ENCODE measurements around the gene ZNF514.
A peak's percentile ranks its signal among the peaks of the same experiment; 100 is the strongest.

ZNF514 gene

GRCh38 chr2:95159690-95160449 is at the start of gene ZNF514:
Gene ZNF514 (minus strand): TSS chr2:95159848. CDS start chr2:95153253, 6,595 bp downstream.
- peak; percentile 83 for DNase-seq

GRCh38 chr2:95208106-95208505 is 48.5 kb upstream of the ZNF514 start:
- DNase-seq = no peak

- peak; percentile 81 for DNase-seq
Observed at GRCh38 chr2:95207111-95207961, 47.7 kb upstream of the ZNF514 start, which contains the start of gene ZNF892. Gene ZNF892 (plus strand): TSS chr2:95207521. CDS start chr2:95207816, 295 bp downstream.

GRCh38 chr2:95206096-95206495 is 46.4 kb upstream of the ZNF514 start:
- no peak for DNase-seq

GRCh38 chr2:95204396-95204795 is 44.7 kb upstream of the ZNF514 start:
- no peak for DNase-seq

GRCh38 chr2:95203911-95204310 is 44.3 kb upstream of the ZNF514 start:
- DNase-seq = no peak

- DNase-seq = peak; percentile 45
Observed at GRCh38 chr2:95192956-95193355, 33.3 kb upstream of the ZNF514 start.

GRCh38 chr2:95185973-95186372 is 26.3 kb upstream of the ZNF514 start:
- DNase-seq = no peak

- DNase-seq = no peak
Observed at GRCh38 chr2:95185197-95185596, 25.5 kb upstream of the ZNF514 start.

- DNase-seq = no peak
Observed at GRCh38 chr2:95181774-95182173, 22.1 kb upstream of the ZNF514 start.

GRCh38 chr2:95179451-95179850 is 19.8 kb upstream of the ZNF514 start:
- DNase-seq = no peak

- DNase-seq = no peak
Observed at GRCh38 chr2:95174031-95174542, 14.4 kb upstream of the ZNF514 start.

GRCh38 chr2:95171902-95172301 is 12.3 kb upstream of the ZNF514 start:
- DNase-seq = no peak

GRCh38 chr2:95166065-95166763 is 6.6 kb upstream of the ZNF514 start:
- DNase-seq = no peak

GRCh38 chr2:95165371-95166064 is 5.9 kb upstream of the ZNF514 start, which contains the start of gene ZNF2:
Gene ZNF2 (plus strand): TSS chr2:95165809. CDS start chr2:95176227, 10,418 bp downstream.
- DNase-seq = peak; percentile 97

GRCh38 chr2:95165030-95165370 is 5.4 kb upstream of the ZNF514 start:
- DNase-seq = no peak

- DNase-seq = no peak
Observed at GRCh38 chr2:95158891-95159619, 593 bp downstream of the ZNF514 start.

GRCh38 chr2:95158441-95158840 is 1.2 kb downstream of the ZNF514 start:
- no peak for DNase-seq

- no peak for DNase-seq
Observed at GRCh38 chr2:95149397-95149984, 10.2 kb downstream of the ZNF514 start.

GRCh38 chr2:95143838-95144237 is 15.8 kb downstream of the ZNF514 start:
- no peak for DNase-seq

- no peak for DNase-seq
Observed at GRCh38 chr2:95138702-95139101, 20.9 kb downstream of the ZNF514 start.

All from CD4-positive, alpha-beta T cell treated with Interleukin-10 for 1 hour (primary cell).